Mucosa of rectum (tissue), 2 donors: ENCODE measurements around the gene TMEM89.

Experiments used
- H3K27ac ChIP-seq, 2 donors: one replicate each; pipeline ENCODE4 v1.7.0; 2013; ENCODE audit warnings: inconsistent platforms in 2 of 2, low read depth in 2 of 2, low read length in 2 of 2
- H3K27me3 ChIP-seq, 2 donors: one replicate each; pipeline ENCODE4 v1.7.0; 2013; ENCODE audit warnings: low read length in 2 of 2; ENCODE audit not compliant: control insufficient read depth in 2 of 2, insufficient read depth in 2 of 2
- H3K36me3 ChIP-seq, 2 donors: one replicate each; pipeline ENCODE4 v1.7.0; 2013; ENCODE audit warnings: low read length in 2 of 2; ENCODE audit not compliant: control insufficient read depth in 2 of 2, insufficient read depth in 2 of 2
- H3K4me1 ChIP-seq, 2 donors: one replicate each; pipeline ENCODE4 v1.7.0; 2013; ENCODE audit warnings: low read length in 2 of 2, mild to moderate bottlenecking in 1 of 2; ENCODE audit not compliant: control insufficient read depth in 2 of 2, insufficient read depth in 2 of 2
- H3K4me3 ChIP-seq, 2 donors: one replicate each; pipeline ENCODE4 v1.7.0; 2013; ENCODE audit warnings: low read length in 2 of 2
- H3K9ac ChIP-seq, 2 donors: one replicate each; pipeline ENCODE4 v1.7.0; 2013; ENCODE audit warnings: low read length in 2 of 2, low read depth in 1 of 2, mild to moderate bottlenecking in 1 of 2
- H3K9me3 ChIP-seq, 2 donors: one replicate each; pipeline ENCODE4 v1.7.0; 2013; ENCODE audit warnings: low read length in 2 of 2; ENCODE audit not compliant: control insufficient read depth in 2 of 2
- donor health status: healthy.
- donor health status: Normal muscosa, but diverticular disease.

Gene TMEM89

GRCh38 chr3:48656061-48656840 lies 34.7 kb upstream of the TMEM89 start:
- H3K4me3 ChIP-seq = peak overlapping the region; percentile 54 to 56

DNA sequence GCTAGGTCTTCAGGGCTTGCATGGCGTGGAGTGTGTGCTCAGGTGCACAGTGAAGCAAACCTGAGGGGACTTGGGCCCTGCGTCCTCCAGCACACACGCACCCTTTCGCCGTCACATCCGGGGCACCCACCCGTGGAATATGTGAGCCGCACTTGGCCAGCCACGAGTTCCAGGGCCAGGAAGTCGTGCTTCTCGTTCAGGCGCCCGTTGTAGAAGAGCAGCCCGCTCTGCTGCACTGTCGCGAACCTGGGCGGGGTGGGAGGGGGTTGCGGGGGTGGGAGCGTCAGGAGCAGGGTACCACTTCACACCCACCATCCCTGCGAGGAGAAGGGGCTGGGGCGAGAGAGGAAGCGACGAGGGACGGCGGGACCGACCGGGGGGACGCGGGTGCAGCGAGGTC lies 34.0 kb upstream of the TMEM89 start:
- H3K4me1 ChIP-seq = peaks cover 3 to 6% of the 10 kb centered on the region in 2 donors
- no peaks in the 10 kb centered on the region for H3K36me3 ChIP-seq
- H3K4me3 ChIP-seq = peak overlapping the region; percentile 44 to 56
- no peak overlapping the region for H3K9ac ChIP-seq
- peaks cover 0 to 4% of the 10 kb centered on the region in 2 donors for H3K27me3 ChIP-seq
- H3K27ac ChIP-seq = no peak overlapping the region
- no peaks in the 10 kb centered on the region for H3K9me3 ChIP-seq

More at GRCh38 chr3:48656061-48656840, 34.7 kb upstream of the TMEM89 start:
- Histone ChIP-seq H3K9me3 (no peaks in the 10 kb centered on the region), H3K4me1 (peaks cover 3 to 8% of the 10 kb centered on the region in 2 donors), H3K9ac (peak overlapping the region in 1 of 2 donors; percentile 41), H3K27me3 (peaks cover 0 to 4% of the 10 kb centered on the region in 2 donors), H3K27ac (peak overlapping the region; percentile 13 to 61), H3K36me3 (no peaks in the 10 kb centered on the region)

GRCh38 chr3:48655063-48655462 lies 33.5 kb upstream of the TMEM89 start:
- H3K4me3 ChIP-seq = no peak overlapping the region
- no peaks in the 10 kb centered on the region for H3K9me3 ChIP-seq
- no peak overlapping the region for H3K9ac ChIP-seq
- no peak overlapping the region for H3K27ac ChIP-seq
- H3K36me3 ChIP-seq = no peaks in the 10 kb centered on the region
- H3K27me3 ChIP-seq = peaks cover 0 to 3% of the 10 kb centered on the region in 2 donors
- H3K4me1 ChIP-seq = peaks cover 3 to 6% of the 10 kb centered on the region in 2 donors

GRCh38 chr3:48652923-48653715 lies 31.6 kb upstream of the TMEM89 start:
- Histone ChIP-seq H3K4me3 (no peak overlapping the region), H3K4me1 (peaks cover 3 to 6% of the 10 kb centered on the region in 2 donors), H3K27me3 (no peaks in the 10 kb centered on the region), H3K36me3 (no peaks in the 10 kb centered on the region), H3K9me3 (no peaks in the 10 kb centered on the region), H3K9ac (no peak overlapping the region), H3K27ac (no peak overlapping the region)

DNA sequence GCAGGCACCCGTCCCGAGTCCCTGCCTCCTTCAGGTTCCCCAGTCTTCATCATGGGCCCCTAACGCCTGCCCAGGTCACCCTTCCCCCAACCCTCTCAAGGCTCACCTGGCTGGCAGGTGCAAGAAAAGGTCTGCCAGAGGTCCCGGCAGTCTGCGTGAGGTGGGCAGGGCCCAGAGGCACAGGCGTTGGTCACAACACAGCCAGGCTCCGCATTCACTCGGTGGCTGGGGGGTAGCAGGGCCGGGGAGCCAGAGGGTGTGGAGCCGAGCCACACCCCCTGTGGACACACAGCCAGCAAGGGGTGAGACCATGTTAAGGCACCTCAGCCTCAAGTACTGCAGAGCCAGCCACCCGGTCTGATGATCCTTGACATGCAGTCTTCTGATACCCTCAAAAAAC lies 30.2 kb upstream of the TMEM89 start:
- Histone ChIP-seq H3K9ac (no peak overlapping the region), H3K4me3 (no peak overlapping the region), H3K4me1 (peaks cover 3 to 6% of the 10 kb centered on the region in 2 donors), H3K27me3 (no peaks in the 10 kb centered on the region), H3K9me3 (no peaks in the 10 kb centered on the region), H3K27ac (no peak overlapping the region), H3K36me3 (no peaks in the 10 kb centered on the region)

DNA sequence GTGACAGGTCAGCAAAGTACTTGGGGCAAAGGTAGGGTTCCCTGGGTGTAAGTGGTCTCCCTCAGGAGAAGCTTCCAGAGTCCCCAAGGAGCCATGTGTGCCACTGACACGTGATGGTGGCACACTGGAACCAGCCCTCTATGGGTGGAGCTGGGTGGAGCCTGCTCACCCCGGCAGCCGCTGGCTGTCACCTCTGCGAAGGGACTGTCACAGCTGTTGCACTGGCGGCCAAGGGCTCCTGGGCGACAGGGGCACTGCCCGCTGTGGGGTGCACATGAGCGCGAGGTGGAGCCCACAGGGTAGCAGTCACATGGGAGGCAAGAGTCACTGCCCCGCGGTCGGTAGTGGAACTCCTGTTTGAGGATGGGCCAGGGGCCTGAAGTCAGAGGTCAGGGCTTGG lies 29.2 kb upstream of the TMEM89 start:
- no peaks in the 10 kb centered on the region for H3K27me3 ChIP-seq
- H3K9me3 ChIP-seq = no peaks in the 10 kb centered on the region
- H3K4me3 ChIP-seq = no peak overlapping the region
- no peak overlapping the region for H3K9ac ChIP-seq
- H3K4me1 ChIP-seq = peaks cover 3% of the 10 kb centered on the region in 2 donors
- no peak overlapping the region for H3K27ac ChIP-seq
- H3K36me3 ChIP-seq = no peaks in the 10 kb centered on the region

DNA sequence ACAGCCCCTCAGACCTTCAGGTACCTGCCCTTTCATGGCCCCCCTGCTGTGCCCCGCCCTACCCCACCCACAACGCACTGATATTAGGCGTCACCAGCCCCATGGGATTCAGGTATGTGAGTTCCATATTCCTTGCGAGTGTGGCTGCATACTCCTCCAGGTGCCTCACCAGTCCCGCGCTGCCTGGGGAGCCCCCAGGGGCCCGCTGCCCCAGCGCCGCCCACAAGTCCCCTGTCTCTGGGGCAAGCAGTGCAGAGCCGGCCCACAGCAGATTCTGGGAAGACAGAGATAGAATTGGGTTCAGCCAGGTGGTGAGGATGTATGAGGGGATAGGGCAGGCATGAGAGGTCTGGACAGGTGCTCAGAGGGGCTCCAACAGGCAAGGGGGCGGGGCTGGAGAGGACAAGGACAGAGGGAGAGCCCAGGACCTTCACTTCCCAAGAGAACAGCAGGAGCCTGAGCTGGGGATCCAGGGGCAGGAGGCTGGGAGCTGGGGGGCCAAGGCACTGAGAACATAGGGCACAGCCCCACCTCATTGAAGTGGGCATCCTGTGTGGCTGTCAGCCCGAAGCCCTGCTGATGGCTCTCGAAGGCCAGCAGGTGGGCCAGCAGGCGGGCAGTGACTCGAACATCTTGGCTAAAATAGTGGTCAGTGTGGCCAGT lies 26.8 kb upstream of the TMEM89 start:
- no peak overlapping the region for H3K4me3 ChIP-seq
- no peak overlapping the region for H3K27ac ChIP-seq
- H3K9me3 ChIP-seq = no peaks in the 10 kb centered on the region

DNA sequence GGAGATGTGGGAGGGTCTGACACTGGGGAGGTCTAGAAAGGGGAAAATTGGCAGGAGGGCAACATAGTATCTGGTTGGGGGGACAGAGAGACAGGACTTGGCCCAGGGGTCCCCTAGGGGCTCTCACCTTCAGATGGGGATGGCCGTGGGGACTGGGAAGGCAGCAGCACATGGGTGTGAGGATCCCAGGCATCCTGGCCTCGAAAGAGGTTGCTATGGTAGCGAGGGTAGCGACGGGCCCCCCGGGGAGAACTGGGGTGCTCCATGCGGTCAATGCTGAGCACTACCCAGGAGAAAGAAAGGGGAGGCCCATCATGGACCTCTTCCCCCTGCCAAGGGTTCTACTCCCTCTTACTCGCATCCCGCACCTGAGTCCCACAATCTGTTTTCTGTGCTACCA lies 26.1 kb upstream of the TMEM89 start:
- no peak overlapping the region for H3K4me3 ChIP-seq
- no peaks in the 10 kb centered on the region for H3K36me3 ChIP-seq
- no peaks in the 10 kb centered on the region for H3K9me3 ChIP-seq
- H3K27me3 ChIP-seq = no peaks in the 10 kb centered on the region
- no peak overlapping the region for H3K9ac ChIP-seq
- no peak overlapping the region for H3K27ac ChIP-seq
- H3K4me1 ChIP-seq = peaks cover 0 to 3% of the 10 kb centered on the region in 2 donors

More for the DNA sequence above, 26.8 kb upstream of the TMEM89 start:
- H3K9ac ChIP-seq = no peak overlapping the region
- peaks cover 0 to 3% of the 10 kb centered on the region in 2 donors for H3K4me1 ChIP-seq
- no peaks in the 10 kb centered on the region for H3K36me3 ChIP-seq
- no peaks in the 10 kb centered on the region for H3K27me3 ChIP-seq

GRCh38 chr3:48644898-48645760 lies 23.6 kb upstream of the TMEM89 start:
- H3K27me3 ChIP-seq = no peaks in the 10 kb centered on the region
- no peak overlapping the region for H3K9ac ChIP-seq
- no peak overlapping the region for H3K27ac ChIP-seq
- H3K4me1 ChIP-seq = no peaks in the 10 kb centered on the region
- H3K4me3 ChIP-seq = no peak overlapping the region
- H3K36me3 ChIP-seq = no peaks in the 10 kb centered on the region
- H3K9me3 ChIP-seq = no peaks in the 10 kb centered on the region
